GM18502 (cell line): Measurements from ENCODE around the gene BDH1.
"Not testable (repeated sequence)": the region's sequence is repeated elsewhere in the genome, so short reads cannot be mapped to it uniquely, and the experiment has no call there.

Experiments
- ATAC-seq: cut with Tn5 transposase; IDR thresholded peaks from one replicate; pipeline ENCODE4 v1.9.1; 2021; ENCODE audit warnings: mild to moderate bottlenecking; ENCODE audit not compliant: unreplicated experiment, poor library complexity

BDH1 gene

DNA sequence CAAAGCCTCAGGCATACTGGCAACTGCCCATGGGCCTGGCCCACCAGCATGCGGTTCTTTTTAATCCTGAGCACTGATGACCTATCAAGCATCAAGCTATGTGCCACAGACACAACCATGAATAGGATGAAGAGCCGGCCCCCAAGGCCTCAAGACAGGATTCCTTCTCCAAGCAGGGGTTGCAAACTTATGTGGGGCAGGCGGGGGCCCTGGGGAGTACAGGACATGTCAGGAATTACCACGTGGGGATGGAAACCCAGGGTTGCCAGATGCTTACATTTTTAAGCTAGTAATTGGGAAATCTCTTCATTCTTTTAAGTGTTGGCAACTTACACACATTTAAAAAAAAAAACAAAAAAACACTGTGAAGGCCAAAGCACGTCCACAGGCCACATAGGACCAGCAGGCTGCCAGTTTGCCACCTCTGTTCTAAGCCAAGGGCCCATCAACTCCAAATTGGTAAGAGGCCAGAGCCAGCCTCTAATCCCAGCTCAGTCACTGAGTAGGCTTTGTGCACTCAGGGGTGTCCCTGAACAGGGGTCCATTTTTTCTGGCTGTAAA lies 32.8 kb downstream of the BDH1 start:
- no peak for ATAC-seq

- ATAC-seq: no peak
Measured at GRCh38 chr3:197522183-197522715, 33.5 kb downstream of the BDH1 start.

- no peak for ATAC-seq
Measured at GRCh38 chr3:197521277-197522182, 34.2 kb downstream of the BDH1 start.

DNA sequence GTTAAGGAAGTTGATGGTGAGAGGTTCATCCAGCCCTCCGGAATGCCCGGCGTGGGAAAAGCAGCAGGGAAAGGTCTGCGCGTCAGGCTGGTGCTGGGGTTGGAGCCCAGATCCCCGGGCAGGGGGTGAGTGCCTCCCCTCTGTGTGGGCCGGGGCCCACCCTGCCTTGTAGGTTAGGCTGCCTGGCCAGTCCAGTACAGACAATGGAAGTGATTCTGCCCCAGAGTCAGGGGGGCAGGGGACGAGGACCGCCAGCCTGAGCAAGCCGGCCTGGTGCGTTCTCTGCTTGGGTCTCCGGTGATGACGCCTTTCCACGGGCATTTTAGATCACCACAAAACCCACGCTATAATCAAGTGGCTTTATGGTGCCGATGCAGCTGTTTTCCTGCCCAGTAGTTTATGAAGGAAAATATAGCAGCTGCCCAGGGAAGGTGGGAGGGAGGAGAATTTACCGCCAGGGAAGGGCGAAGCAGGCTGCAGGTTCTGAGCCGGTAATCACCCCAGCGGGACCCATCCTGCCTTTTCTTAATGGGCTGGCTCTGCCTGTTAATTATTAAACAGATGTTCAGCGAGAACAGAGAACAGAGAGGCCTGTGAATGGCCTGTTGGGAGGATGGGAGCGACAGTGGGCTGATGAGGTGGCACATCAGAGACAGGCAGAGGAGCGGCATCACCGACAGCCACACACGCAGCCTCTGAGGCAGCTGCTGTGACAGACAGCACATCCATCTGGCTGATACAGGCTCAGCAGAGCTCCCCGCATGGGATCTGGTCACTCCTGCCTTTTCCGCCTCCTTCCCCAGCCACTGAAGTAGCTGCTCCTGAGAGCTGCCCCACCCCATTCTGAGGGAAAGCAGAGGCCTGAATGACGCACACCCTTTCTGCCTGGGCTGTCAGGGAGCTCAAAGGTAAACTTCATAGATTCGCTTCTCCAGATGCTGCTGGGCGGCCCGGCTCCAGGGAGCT lies 35.2 kb downstream of the BDH1 start:
- ATAC-seq: no peak

DNA sequence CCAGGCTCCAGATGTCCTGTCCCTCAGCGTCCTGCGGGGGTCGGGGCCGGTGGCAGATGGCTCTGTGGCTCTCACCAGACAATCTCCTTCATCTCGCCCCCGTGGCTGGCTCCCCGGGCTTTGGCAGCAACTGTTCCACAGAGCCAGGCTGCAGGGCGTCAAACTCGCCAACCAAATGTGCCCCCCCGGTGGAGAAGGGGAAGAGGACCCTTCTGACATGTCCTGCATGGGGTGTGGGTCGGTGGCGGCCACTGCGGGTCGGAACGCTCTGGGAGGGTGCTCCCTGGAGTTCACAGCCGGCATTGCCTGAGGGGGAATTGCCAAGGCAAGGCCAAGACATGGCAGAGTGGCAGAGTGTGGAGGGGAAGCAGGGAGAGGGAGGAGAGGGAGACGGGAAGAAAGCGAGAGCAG lies 36.0 kb downstream of the BDH1 start:
- ATAC-seq: no peak

DNA sequence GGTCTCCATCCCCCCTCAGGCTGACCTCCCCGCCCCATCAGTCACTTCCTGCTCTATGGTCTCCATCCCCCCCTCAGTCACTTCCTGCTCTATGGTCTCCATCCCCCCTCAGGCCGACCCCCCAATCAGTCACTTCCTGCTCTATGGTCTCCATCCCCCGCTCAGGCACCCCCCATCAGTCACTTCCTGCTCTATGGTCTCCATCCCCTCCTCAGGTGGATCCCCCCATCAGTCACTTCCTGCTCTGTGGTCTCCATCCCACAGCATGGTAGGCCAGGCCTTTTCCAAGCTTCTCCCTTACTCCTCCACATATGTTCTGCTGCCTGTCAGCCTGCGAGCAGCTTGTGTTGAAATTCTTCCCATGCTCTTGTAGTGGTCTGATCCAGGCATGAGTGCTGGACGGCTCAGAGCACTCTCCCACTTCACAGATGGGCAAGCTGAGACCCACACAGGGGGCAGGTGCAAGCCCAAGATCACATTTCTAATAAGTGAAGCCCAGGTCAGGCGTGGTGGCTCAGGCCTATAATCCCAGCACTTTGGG lies 36.8 kb downstream of the BDH1 start:
- no peak for ATAC-seq

GRCh38 chr3:197517922-197518683 lies 37.7 kb downstream of the BDH1 start:
- not testable (repeated sequence) for ATAC-seq

- ATAC-seq: not testable (repeated sequence)
Measured at GRCh38 chr3:197516890-197517606, 38.7 kb downstream of the BDH1 start.

DNA sequence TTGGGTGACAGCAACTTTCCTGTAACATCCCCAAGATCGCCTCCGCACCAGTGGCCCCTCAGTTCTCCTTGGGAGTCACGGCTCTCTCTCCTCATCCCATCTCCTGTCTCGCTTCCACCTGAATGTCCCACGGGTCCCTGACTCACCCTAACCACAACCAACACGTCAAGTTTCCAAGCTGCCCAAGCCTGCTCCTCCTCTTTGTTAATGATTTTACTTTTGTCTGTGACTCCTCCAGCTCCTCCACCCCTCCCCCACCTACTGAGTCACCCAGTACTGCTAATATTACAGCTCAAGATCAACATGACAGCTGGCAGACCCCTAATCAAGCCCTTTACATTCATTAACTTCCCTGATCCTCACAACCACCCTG lies 39.3 kb downstream of the BDH1 start:
- no peak for ATAC-seq

DNA sequence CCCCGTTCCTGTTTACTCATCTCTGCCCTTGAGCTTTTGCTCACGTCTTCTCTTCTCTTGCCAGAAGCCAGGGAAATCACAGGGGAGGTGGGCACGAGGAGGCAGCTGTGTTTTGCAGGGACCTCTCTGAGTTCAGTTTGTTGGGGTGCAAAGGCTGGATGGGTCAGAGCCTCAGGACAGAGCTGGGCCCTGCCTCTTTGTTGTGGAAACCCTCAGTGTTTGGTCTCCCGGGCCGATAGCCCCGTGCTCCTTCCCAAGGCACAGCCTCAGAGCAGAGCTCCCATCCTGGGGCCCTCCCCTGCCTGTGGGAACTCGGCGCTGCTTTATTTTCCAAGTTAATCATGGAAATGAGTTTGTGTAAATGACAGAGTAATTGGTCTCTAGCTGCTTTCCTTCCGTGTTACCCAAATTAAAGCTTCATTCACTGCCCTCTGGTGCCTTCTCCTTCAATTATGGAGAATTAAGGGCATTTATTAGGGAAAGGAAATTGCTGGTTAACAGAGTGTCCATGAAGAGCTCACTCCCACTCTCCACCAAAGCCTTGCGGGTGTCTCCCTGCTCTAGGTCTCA lies 40.9 kb downstream of the BDH1 start:
- ATAC-seq: no peak

DNA sequence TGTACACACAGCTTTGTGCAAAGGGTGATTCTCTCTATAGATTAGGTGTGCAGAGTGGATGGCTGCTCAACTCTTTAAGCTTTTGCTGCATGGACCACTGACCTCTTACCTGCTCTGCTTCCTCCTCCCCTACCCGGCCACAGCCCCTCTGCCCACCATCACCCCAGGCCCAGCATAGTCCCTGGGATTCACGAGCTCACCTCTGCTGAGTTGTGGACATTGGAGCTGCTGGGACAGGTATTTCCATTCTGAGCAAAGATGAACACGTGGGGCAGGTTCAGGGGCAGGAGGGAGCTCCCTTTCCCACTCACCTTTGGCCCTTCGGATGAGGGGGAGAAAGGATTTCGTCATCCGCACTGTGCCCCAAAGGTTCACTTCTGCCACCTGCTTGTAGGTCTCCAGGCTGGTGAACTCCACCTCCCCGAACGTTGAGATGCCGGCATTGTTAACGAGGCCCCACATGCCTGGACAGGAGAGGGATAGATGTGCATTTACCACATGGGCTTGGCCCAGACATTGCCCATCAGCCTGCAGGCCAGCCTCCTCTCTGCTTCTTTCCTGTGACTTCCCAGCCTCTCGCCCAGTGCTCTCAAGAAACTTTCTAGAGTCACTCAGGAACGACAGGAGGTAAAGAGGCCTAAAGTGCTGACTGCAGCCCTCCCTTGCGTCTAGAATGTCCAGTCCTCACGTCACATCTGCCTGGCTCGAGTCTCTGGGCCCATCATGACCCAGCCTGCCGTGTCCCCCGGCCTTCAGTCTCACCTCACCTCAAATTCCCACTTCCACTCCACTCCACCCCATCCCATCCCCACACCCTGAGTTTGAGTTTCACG lies 41.6 kb downstream of the BDH1 start:
- no peak for ATAC-seq

DNA sequence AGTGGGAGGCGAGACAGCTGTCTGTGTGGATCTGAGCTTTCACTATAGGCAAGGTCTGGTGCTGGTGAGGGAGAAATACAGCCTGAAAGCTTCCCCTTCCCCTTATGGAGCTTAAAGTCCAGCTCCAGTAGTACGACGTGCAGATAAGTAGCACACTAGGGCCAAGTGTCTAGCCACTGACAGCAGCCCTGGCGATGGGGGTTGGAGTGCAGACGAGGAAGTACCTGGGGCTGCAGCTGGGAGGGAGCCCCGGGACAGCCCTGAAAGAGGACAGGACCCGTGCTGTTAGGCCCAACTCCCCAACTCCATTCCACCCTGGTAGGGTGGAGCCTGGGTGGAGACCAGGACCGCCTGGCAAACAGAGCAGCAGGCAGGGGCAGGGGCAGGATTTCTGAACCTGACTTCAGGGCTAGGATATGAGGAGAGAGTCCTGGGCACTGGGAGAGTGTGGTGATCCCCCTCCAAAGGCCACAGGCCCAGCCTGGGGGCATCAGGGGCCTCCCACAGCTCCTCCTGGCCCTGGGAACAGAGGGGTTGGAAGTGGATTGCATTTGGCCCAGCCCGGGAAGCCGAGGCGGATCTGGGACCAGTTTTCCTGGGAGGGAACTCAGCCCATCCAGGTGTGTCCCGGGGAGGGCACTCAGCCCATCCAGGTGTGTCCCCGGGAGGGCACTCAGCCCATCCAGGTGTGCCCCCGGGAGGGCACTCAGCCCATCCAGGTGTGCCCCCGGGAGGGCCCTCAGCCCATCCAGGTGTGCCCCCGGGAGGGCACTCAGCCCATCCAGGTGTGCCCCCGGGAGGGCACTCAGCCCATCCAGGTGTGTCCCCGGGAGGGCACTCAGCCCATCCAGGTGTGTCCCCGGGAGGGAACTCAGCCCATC lies 42.8 kb downstream of the BDH1 start:
- ATAC-seq: no peak

DNA sequence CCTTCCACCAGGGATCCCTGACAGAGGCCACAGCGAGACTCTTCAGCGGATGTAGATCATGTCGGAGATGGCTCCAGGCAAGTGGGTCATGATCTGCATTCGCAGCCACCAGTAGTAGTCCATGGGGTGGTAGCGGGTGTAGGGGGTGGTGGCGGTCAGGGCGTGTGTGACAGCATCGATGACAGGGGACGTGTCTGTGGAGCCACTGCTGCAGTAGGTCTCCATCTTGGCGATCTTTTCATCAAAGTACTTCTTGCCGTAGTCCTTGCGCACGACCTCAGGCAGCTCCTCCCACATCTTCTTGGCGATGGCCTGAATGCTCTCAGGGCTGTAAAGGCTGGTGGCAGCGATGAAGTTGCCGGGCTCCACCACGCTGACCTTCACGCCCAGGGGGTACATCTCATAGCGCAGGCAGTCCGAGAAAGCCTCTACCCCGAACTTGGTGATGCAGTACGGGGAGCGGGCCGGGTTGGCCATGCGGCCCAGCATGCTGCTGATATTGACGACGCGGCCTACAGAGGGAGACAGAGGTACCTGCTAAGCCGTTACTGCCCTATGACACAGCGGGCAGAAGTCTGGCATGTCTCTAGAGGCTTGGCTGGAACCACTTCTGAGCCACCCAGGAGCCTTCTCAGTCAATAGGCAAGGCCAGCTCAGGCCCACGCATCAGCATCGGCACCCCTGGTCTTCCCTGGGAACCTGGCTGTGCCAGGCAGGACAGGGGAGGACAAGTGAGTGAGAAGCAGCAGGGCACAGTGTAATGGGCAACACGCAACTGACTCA lies 43.7 kb downstream of the BDH1 start:
- ATAC-seq: no peak

- ATAC-seq: no peak
Measured at GRCh38 chr3:197511130-197511529, 44.6 kb downstream of the BDH1 start.

DNA sequence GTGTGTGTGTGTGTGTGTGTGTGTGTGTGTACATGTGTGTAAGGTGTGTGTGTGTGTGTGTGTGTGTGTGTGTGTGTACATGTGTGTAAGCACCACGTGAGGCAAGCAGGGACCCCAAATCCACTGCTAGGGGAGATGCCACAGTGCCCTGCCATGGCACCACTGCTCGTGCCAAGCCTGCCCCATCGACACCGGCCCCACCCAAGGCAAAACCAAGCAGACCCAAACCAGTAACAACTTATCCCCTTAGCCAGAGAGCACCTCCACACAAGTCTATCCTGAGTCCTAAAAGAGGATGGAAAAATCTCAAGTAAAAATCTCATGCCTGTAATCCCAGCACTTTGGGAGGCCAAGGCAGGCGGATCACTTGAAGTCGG lies 45.1 kb downstream of the BDH1 start:
- no peak for ATAC-seq
